GM21717 (cell line): Measurements from ENCODE around the gene ADORA2A.

Source experiments
- ATAC-seq: cut with Tn5 transposase; IDR thresholded peaks from one replicate; pipeline ENCODE4 v1.9.1; 2021; ENCODE audit warnings: mild to moderate bottlenecking, moderate library complexity; ENCODE audit not compliant: unreplicated experiment

Gene ADORA2A

DNA sequence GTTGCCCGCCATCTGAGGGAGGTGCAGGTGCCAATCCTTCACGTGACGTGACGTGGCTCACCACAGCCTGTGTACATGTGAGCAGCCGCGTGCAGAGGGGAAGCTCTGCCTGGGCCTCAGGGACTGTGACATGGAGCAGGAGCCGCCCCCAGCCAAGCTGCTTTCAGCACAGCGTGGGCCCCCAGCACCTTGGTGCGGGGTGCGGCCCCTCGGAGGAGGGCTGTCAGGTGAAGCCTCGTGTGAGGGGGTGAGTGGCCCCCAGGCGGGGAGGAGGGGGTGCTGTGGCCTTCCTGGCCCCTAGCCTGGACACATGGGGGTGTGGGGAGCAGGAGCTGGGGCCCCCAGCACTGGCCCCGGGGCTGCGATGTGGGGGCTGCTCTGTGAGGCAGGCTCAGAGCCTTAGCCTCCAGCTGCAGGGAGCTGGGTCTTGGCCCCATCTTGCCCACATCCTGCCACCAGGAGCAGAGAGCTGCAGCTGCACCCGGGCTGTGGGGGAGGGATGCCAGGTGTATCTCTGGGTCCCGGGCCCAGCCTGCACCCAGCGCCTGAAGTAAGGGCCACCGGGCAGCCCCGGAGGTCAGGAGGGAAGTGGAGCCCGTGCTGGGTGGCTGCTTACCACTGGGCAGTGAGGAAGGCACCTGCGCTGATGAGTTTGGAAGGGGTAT lies at the start of gene ADORA2A:
ADORA2A (plus strand) TSS at position 100 of the 665 bp plus-strand sequence. CDS start 5,806 bp downstream, outside the sequence.
- ATAC-seq = peak; percentile 39

DNA sequence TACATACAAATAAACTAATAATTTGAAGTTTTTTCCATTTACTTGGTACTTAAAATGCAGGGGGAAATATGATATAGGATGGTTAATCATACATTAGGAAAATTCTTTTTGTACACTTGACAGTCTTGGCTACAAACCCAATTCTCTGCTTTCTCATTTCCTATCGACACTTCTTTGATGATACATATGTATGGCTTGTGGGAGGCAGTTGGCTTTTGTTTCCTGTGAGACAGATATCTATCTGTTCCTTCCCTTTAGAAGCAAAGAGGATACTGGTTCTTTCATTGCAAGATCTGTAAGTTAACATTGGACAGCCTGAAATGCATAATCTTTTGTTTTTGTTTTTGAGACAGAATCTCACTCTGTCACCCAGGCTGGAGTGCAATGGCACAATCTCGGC lies 47.9 kb upstream of the ADORA2A start:
- no peak for ATAC-seq

DNA sequence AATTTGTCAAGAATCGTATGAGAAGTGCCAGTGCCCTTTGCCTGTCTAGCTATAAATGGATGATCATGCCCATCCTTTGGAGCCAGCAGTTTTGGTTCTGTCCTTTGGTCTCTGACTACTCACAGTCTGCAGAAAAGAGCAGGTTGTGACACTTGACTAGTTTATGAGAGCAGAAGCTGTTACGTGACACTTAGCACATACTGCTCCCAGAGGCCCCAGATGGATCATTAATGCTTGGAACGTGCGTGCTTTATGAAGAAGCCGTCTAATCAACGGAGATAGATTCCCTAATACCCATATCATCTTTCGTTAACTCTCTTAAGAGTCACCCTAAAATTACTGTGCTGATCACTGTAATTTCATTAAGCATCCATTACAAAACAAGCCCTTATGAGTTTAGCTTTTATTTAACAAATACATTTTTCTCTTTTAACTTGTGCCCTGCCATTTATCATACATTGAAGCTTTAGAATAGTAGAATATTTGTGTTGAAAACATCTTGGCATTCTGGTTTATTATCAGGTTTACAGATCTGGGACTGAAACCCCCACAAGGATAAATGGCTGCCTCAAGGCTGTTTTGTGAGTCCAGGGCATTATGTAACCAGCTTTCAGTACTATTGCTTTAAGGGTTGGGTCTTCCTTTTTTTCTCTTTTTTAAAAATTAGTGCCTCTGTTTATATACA lies 47.0 kb upstream of the ADORA2A start:
- ATAC-seq = no peak

- no peak for ATAC-seq
These were observed 46.5 kb upstream of the ADORA2A start for GRCh38 chr22:24380905-24381230.

- no peak for ATAC-seq
These were observed 44.3 kb upstream of the ADORA2A start for GRCh38 chr22:24383061-24383460.

- ATAC-seq = no peak
These were observed 43.3 kb upstream of the ADORA2A start for GRCh38 chr22:24384131-24384530.

- ATAC-seq = no peak
These were observed 40.4 kb upstream of the ADORA2A start for GRCh38 chr22:24386937-24387471.

- no peak for ATAC-seq
These were observed 37.7 kb upstream of the ADORA2A start for GRCh38 chr22:24389680-24390079.

DNA sequence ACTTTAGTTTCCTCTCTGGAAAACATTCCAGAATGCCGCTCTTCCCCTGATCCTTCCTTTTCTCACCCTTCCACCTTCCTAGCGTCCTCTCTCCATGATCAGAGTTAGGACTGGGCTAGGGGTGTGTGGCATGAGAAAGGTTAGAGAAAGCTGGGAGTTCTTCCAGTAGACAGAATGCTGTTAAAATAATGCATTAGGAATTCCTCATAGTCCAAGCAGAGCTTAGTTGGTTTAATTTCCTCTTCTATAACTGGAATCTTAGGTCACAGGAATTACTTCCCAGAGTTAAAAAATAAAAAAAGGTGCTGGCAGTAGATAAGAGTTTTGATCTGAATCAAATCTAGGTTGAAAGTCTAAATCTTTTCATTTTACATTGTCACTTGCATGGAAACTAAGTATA lies 37.2 kb upstream of the ADORA2A start:
- ATAC-seq = no peak

DNA sequence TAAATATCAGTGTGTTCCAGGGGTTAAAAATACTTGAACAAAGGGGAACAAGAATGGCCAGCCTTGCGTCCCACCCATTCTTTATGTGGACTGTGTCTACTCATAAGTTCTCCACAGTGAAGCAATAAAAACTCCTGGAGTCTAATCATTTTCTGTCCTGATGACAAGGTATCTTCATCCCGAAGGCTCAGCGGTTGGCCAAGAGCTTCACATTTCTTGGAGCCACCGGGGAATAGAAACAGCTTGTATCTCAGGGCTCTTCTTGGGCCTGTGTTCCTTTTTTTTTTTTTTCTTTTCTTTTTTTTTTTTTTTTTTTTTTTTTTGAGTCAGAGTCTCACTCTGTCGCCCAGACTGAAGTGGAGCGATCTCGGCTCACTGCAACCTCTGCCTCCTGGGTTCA lies 36.8 kb upstream of the ADORA2A start:
- ATAC-seq = no peak

- no peak for ATAC-seq
These were observed 35.6 kb upstream of the ADORA2A start for GRCh38 chr22:24391836-24392217.

DNA sequence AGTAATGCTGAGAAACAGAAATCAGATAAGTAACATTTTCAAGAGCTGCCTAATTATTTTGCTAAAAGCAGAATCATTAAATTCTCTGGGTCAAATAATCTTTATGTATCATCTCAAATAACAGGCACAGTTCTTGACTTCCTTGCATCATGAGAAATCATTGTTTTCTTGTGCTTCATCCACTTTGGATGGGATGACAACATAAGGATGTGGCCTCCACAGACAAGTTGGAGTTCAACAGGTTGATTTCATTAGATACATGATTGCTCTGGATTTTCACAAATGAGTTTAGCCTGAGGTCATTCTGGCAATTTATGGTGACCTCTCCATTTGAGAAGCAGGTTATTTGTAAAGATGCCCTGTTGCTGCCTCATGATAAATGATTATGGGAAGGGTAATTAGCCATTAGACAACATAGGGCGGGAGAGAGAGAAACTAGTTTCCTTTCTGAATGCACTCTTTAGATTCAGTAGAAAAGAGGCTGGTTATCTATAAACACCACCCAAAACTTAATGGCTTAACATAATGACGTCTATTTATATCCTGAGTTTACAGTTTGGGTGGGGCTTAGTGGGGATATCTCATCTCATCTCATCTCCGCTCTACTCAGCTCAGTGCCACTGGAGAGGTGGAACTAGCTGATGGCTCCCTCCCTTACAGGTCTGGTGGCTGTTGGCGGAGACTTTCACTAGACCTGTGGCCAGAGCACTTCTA lies 35.0 kb upstream of the ADORA2A start:
- ATAC-seq = no peak

- ATAC-seq = no peak
These were observed 34.3 kb upstream of the ADORA2A start for GRCh38 chr22:24393012-24393559.

DNA sequence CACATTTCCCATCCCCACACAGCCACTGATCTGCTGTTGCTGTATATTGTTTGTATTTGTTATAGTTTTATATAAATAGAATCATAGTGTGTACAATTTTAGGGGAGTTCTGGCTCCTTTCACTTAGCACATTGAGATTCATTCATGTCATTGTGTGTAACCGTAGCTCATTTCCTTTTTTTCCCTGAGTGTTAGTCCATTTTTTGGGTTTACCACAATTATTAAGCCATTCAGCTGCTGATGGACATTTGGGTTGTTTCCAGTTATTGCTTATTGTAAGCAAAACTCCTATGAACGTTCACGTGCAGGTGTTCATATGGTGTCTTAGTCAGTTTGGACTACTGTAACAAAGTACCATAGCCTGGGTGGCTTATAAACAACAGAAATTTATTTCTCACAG lies 33.6 kb upstream of the ADORA2A start:
- ATAC-seq = no peak

- ATAC-seq = no peak
These were observed 33.1 kb upstream of the ADORA2A start for GRCh38 chr22:24394254-24394653.

- ATAC-seq = no peak
These were observed 29.0 kb upstream of the ADORA2A start for GRCh38 chr22:24398409-24398808.

DNA sequence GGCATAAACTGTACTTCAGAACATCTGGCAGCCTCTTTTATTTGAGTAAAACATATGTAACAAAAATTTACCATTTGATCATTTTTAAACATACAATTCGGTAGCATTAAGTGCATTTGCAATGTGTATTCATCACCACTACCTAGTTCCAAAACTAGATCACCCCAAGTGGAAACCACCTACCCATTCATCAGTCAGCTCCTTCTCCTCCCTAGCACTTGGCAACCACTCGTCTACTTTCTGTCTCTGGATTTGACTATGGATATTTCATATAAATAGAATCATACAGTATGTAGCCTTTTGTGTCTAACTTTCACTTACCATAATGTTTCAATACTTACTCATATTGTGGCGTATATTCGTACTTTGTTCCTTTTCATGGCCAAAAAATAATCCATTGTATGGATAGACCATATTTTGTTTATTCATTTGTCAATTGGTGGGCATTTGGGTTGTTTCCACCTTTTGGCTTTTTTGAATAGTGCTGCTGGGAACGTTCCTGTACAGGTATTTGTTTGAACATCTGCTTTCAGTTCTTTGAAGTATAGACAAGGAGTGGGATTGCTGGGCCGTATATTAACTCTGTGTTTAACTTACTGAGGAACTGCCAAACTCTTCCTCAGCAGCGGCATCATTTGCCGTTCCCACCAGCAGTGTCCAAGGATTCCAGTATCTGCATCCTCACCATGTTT lies 27.2 kb upstream of the ADORA2A start:
- no peak for ATAC-seq

GRCh38 chr22:24400726-24401596 lies 26.4 kb upstream of the ADORA2A start:
- no peak for ATAC-seq

DNA sequence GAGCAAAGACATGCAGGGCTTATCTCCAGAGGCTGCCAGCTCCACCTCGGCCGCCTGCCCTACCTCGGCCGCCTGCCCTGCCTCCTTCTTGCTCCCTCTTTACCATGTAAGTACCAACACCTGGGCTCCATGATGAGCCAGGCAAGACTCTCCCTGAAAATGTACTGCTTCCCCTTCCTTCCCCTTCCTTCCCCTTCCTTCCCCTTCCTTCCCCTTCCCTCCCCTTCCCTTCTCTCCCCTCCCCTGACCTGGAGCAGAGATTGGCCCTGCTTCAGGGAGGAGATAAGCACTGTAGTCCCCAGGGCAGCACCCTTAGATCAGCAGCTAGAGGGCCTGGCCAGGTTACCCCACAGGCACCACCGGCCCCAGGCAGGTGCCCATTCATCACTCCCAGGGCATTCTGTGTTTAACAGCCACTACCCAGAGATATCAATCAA lies 25.4 kb upstream of the ADORA2A start:
- no peak for ATAC-seq
